IMR-90 (cell line): ENCODE data around the gene CNTN4. TPM values are rescaled to one million over a fixed set of nuclear protein-coding genes. Genes with fewer than 3 reads are reported as not detected.

ENCODE experiments used
- ATAC-seq: fragments of 200-7000 bp; cut with Tn5 transposase; 2 replicates; pipeline ENCODE4 v1.9.1; 2020; ENCODE audit warnings: low read depth, mild to moderate bottlenecking, moderate library complexity
- BruUV-seq: library from RNA; stranded (reverse); fragments of 400-500 nt; replicated peaks from 2 replicates; lab custom pipeline; 2021; lab: Mats Ljungman, UMichigan
- CTCF ChIA-PET: fragments of 300-600 bp; formaldehyde crosslinking; extraction: SDS; loops from one replicate; lab custom pipeline; 2021; ENCODE audit warnings: antibody characterized with exemption; lab: Yijun Ruan, JAX
- POLR2A ChIA-PET: fragments of 300-600 bp; sonication (Branson Sonifier 250); formaldehyde crosslinking; loops from one replicate; lab custom pipeline; 2022; ENCODE audit warnings: antibody characterized with exemption; ENCODE audit not compliant: unreplicated experiment; lab: Charles Lee
- DNase-seq: peaks from one replicate; pipeline ENCODE4 v3.0.0; 2013
- H2AFZ ChIP-seq: replicated peaks from 2 replicates; pipeline ENCODE3; 2013; ENCODE audit warnings: low read length, mild to moderate bottlenecking; ENCODE audit not compliant: poor library complexity
- H2AK5ac ChIP-seq: 2 replicates; pipeline ENCODE4 v1.6.1; 2013; ENCODE audit warnings: low read depth, low read length, inconsistent platforms
- H2AK9ac ChIP-seq: replicated peaks from 2 replicates; pipeline ENCODE3; 2013; ENCODE audit warnings: mild to moderate bottlenecking, low read depth, low read length, moderate library complexity; ENCODE audit not compliant: poor library complexity
- H2BK120ac ChIP-seq: 2 replicates; pipeline ENCODE4 v1.6.1; 2013; ENCODE audit warnings: low read depth, low read length, inconsistent platforms
- H2BK15ac ChIP-seq: 3 replicates; pipeline ENCODE4 v1.6.1; 2013; ENCODE audit warnings: low read depth, low read length, inconsistent platforms
- H2BK20ac ChIP-seq: 2 replicates; pipeline ENCODE4 v1.6.1; 2013; ENCODE audit warnings: low read depth, mild to moderate bottlenecking, inconsistent platforms, low read length, moderate library complexity
- H2BK5ac ChIP-seq: 2 replicates; pipeline ENCODE4 v1.6.1; 2013; ENCODE audit warnings: mild to moderate bottlenecking, low read depth, low read length, inconsistent platforms; ENCODE audit not compliant: poor library complexity, severe bottlenecking
- H3K14ac ChIP-seq: replicated peaks from 2 replicates; pipeline ENCODE4 v1.6.1; 2013; ENCODE audit warnings: low read depth, low read length, inconsistent platforms
- H3K18ac ChIP-seq: 2 replicates; pipeline ENCODE4 v1.6.1; 2013; ENCODE audit warnings: low read depth, low read length, control low read depth
- H3K23ac ChIP-seq: 2 replicates; pipeline ENCODE4 v1.6.1; 2013; ENCODE audit warnings: low read depth, low read length, inconsistent platforms
- H3K27ac ChIP-seq: 2 replicates; pipeline ENCODE4 v1.5.1; 2013; ENCODE audit warnings: mild to moderate bottlenecking, control low read depth, low read length; ENCODE audit not compliant: insufficient read depth
- H3K27me3 ChIP-seq: 2 replicates; pipeline ENCODE4 v1.6.1; 2013; ENCODE audit warnings: low read length; ENCODE audit not compliant: control insufficient read depth, insufficient read depth
- H3K36me3 ChIP-seq: 2 replicates; pipeline ENCODE4 v1.6.1; 2013; ENCODE audit warnings: low read length, mixed read lengths; ENCODE audit not compliant: control insufficient read depth, insufficient read depth
- H3K4ac ChIP-seq: 2 replicates; pipeline ENCODE4 v1.6.1; 2013; ENCODE audit warnings: low read depth, low read length, inconsistent platforms
- H3K4me1 ChIP-seq: 2 replicates; pipeline ENCODE4 v1.6.1; 2013; ENCODE audit warnings: low read length, mixed read lengths; ENCODE audit not compliant: control insufficient read depth, insufficient read depth
- H3K4me2 ChIP-seq: 2 replicates; pipeline ENCODE4 v1.6.1; 2013; ENCODE audit warnings: low read depth, mild to moderate bottlenecking, control low read depth, low read length, moderate library complexity
- H3K4me3 ChIP-seq: 2 replicates; pipeline ENCODE4 v1.5.1; 2013; ENCODE audit warnings: low read depth, mild to moderate bottlenecking, control low read depth, low read length, moderate library complexity; ENCODE audit not compliant: insufficient read depth
- H3K56ac ChIP-seq: 2 replicates; pipeline ENCODE4 v1.6.1; 2013; ENCODE audit warnings: low read length, inconsistent platforms; ENCODE audit not compliant: insufficient read depth; ENCODE audit errors: extremely low read depth
- H3K79me1 ChIP-seq, 2 experiments: 2 replicates each; pipeline ENCODE4 v1.6.1; 2013; ENCODE audit warnings: low read length in 2 of 2, inconsistent platforms in 1 of 2, low read depth in 1 of 2
- H3K9ac ChIP-seq: 2 replicates; pipeline ENCODE4 v1.6.1; 2013; ENCODE audit warnings: low read depth, low read length, control low read depth
- H3K9me1 ChIP-seq: 2 replicates; pipeline ENCODE4 v1.6.1; 2013; ENCODE audit warnings: low read length, inconsistent platforms; ENCODE audit not compliant: insufficient read depth
- H3K9me3 ChIP-seq: 2 replicates; pipeline ENCODE4 v1.6.1; 2013; ENCODE audit warnings: low read length; ENCODE audit not compliant: control insufficient read depth, insufficient read depth
- H4K20me1 ChIP-seq: 2 replicates; pipeline ENCODE4 v1.6.1; 2013; ENCODE audit warnings: low read length, inconsistent platforms; ENCODE audit not compliant: insufficient read depth
- H4K5ac ChIP-seq: 2 replicates; pipeline ENCODE4 v1.6.1; 2013; ENCODE audit warnings: mild to moderate bottlenecking, low read depth, low read length, control low read depth
- H4K8ac ChIP-seq, 2 experiments: 2 replicates each; pipeline ENCODE4 v1.6.1; 2013; ENCODE audit warnings: low read depth in 2 of 2, low read length in 2 of 2, control low read depth in 1 of 2, inconsistent platforms in 1 of 2
- H4K91ac ChIP-seq: 2 replicates; pipeline ENCODE4 v1.6.1; 2013; ENCODE audit warnings: low read depth, low read length, inconsistent platforms; ENCODE audit not compliant: insufficient read depth
- CEBPB ChIP-seq: IDR thresholded peaks from 2 replicates; pipeline ENCODE4 v1.6.1; 2012; ENCODE audit warnings: low read depth, low read length, improper control_type of control experiment
- CTCF ChIP-seq: conservative IDR thresholded peaks from 2 replicates; pipeline ENCODE4 v1.5.1; 2012; ENCODE audit warnings: mild to moderate bottlenecking, low read depth, low read length, improper control_type of control experiment
- ELK1 ChIP-seq: fragments of 150-350 bp; IDR thresholded peaks from 2 replicates; pipeline ENCODE4 v1.6.1; 2016; ENCODE audit warnings: low read depth, mild to moderate bottlenecking, low read length, moderate library complexity, borderline replicate concordance
- MAFK ChIP-seq: IDR thresholded peaks from 2 replicates; pipeline ENCODE4 v1.6.1; 2012; ENCODE audit warnings: low read depth, low read length, improper control_type of control experiment
- MAZ ChIP-seq: IDR thresholded peaks from 2 replicates; pipeline ENCODE4 v1.6.1; 2012; ENCODE audit warnings: low read depth, mild to moderate bottlenecking, low read length, improper control_type of control experiment, moderate library complexity, borderline replicate concordance
- NFE2L2 ChIP-seq: fragments of 150-350 bp; IDR thresholded peaks from 2 replicates; pipeline ENCODE4 v1.6.1; 2016; ENCODE audit warnings: low read depth, mild to moderate bottlenecking, low read length
- RCOR1 ChIP-seq: IDR thresholded peaks from 2 replicates; pipeline ENCODE4 v1.6.1; 2012; ENCODE audit warnings: mild to moderate bottlenecking, low read length, improper control_type of control experiment; ENCODE audit not compliant: insufficient replicate concordance
- USF2 ChIP-seq: fragments of 150-350 bp; IDR thresholded peaks from 2 replicates; pipeline ENCODE4 v1.6.1; 2017; ENCODE audit warnings: mild to moderate bottlenecking, antibody characterized with exemption, low read length, low read depth
- WGBS, 2 experiments: methylation state at CpG; one replicate each; pipeline versions ENCODE4 v1.1.5 to v1.1.7; 2013; ENCODE audit warnings: missing lambda C conversion rate in 2 of 2; ENCODE audit not compliant: insufficient read length in 1 of 2; ENCODE audit errors: extremely low coverage in 2 of 2; 5-methylcytosine and 5-hydroxymethylcytosine counted together
- dilution Hi-C: fragments of 300-500 bp; cut with HindIII; formaldehyde crosslinking; loops from one replicate; pipeline ENCODE4 v1.14.3; 2018; ENCODE audit warnings: low sequenced_read_pairs; ENCODE audit not compliant: unreplicated experiment
- in situ Hi-C: fragments of 300-500 bp; cut with MboI; formaldehyde crosslinking; loops from 3 replicates; pipeline ENCODE4 v1.14.3; 2019; ENCODE audit warnings: low sequenced_read_pairs, inconsistent platforms, mixed read lengths
- intact Hi-C: fragments of 100-400 bp; cut with micrococcal nuclease; formaldehyde crosslinking; loops from 2 replicates; pipeline ENCODE4 v1.10.0; 2022
- polyA plus RNA-seq, 3 experiments: library from polyadenylated mRNA; depleted of rRNA; stranded (reverse); fragments of >200 nt; gene quantifications; 2 replicates each; pipeline ENCODE4 v1.2.3, GENCODE V29; 2012; ENCODE audit warnings: low replicate concordance in 1 of 3
- total RNA-seq: library from RNA; depleted of rRNA; stranded (reverse); fragments of >200 nt; gene quantifications from 2 replicates; pipeline ENCODE4 v1.2.3, GENCODE V29; 2012

Gene CNTN4
- total and polyA plus RNA-seq, 2 of the 4 experiments (the other 2 are of a cell fraction): under 0.01 TPM; not detected in 1

GRCh38 chr3:2872884-2873283 lies 774.2 kb downstream of the CNTN4 start:
- no peak for DNase-seq
- no peak overlapping the region for H2BK20ac ChIP-seq
- no peak overlapping the region for H3K23ac ChIP-seq
- no peak for ATAC-seq
- H3K18ac ChIP-seq: no peak overlapping the region
- H2BK120ac ChIP-seq: no peak overlapping the region
- H2BK5ac ChIP-seq: no peak overlapping the region
- no peak overlapping the region for H2AFZ ChIP-seq
- H3K4me3 ChIP-seq: no peak overlapping the region
- H3K27me3 ChIP-seq: no peaks in the 10 kb centered on the region
- H4K5ac ChIP-seq: no peak overlapping the region
- H4K8ac ChIP-seq: no peak overlapping the region
- H4K20me1 ChIP-seq: no peaks in the 10 kb centered on the region
- intact Hi-C loops: no loop called here
- H3K9me1 ChIP-seq: no peaks in the 10 kb centered on the region
- CTCF ChIA-PET: no interaction called here
- no peak overlapping the region for H3K56ac ChIP-seq
- H3K36me3 ChIP-seq: no peaks in the 10 kb centered on the region
- BruUV-seq: no TSS peak
- no peak overlapping the region for H3K9ac ChIP-seq
- no peak overlapping the region for H2AK9ac ChIP-seq
- TF ChIP-seq NFE2L2 (no peak), MAZ (no peak), CTCF (no peak), RCOR1 (no peak), ELK1 (no peak), MAFK (no peak), CEBPB (no peak), USF2 (no peak)
- dilution Hi-C loops: no loop called here
- in situ Hi-C loops: no loop called here
- no peak overlapping the region for H3K4me2 ChIP-seq
- H3K14ac ChIP-seq: no peak overlapping the region
- H2AK5ac ChIP-seq: no peak overlapping the region
- POLR2A ChIA-PET: no interaction called here
- H3K79me1 ChIP-seq: no peaks in the 10 kb centered on the region
- H3K27ac ChIP-seq: no peak overlapping the region
- peaks cover 2% of the 10 kb centered on the region for H3K9me3 ChIP-seq
- no peaks in the 10 kb centered on the region for H3K4me1 ChIP-seq
- H3K4ac ChIP-seq: no peak overlapping the region
- WGBS, 2 experiments: no CpG with 5 or more reads among the region's 2 CpGs
- H4K91ac ChIP-seq: no peak overlapping the region
- H2BK15ac ChIP-seq: no peak overlapping the region
